IMR-90 (cell line): ENCODE data around the gene VEPH1. TPM values are rescaled to one million over a fixed set of nuclear protein-coding genes. Genes with fewer than 3 reads are reported as not detected.

Experiments
- ATAC-seq: fragments of 200-7000 bp; cut with Tn5 transposase; 2 replicates; pipeline ENCODE4 v1.9.1; 2020; ENCODE audit warnings: low read depth, mild to moderate bottlenecking, moderate library complexity
- BruUV-seq: library from RNA; stranded (reverse); fragments of 400-500 nt; replicated peaks from 2 replicates; lab custom pipeline; 2021; lab: Mats Ljungman, UMichigan
- CTCF ChIA-PET: fragments of 300-600 bp; formaldehyde crosslinking; extraction: SDS; loops from one replicate; lab custom pipeline; 2021; ENCODE audit warnings: antibody characterized with exemption; lab: Yijun Ruan, JAX
- POLR2A ChIA-PET: fragments of 300-600 bp; sonication (Branson Sonifier 250); formaldehyde crosslinking; loops from one replicate; lab custom pipeline; 2022; ENCODE audit warnings: antibody characterized with exemption; ENCODE audit not compliant: unreplicated experiment; lab: Charles Lee
- DNase-seq: peaks from one replicate; pipeline ENCODE4 v3.0.0; 2013
- H2AFZ ChIP-seq: replicated peaks from 2 replicates; pipeline ENCODE3; 2013; ENCODE audit warnings: low read length, mild to moderate bottlenecking; ENCODE audit not compliant: poor library complexity
- H2AK5ac ChIP-seq: 2 replicates; pipeline ENCODE4 v1.6.1; 2013; ENCODE audit warnings: low read depth, low read length, inconsistent platforms
- H2AK9ac ChIP-seq: replicated peaks from 2 replicates; pipeline ENCODE3; 2013; ENCODE audit warnings: mild to moderate bottlenecking, low read depth, low read length, moderate library complexity; ENCODE audit not compliant: poor library complexity
- H2BK120ac ChIP-seq: 2 replicates; pipeline ENCODE4 v1.6.1; 2013; ENCODE audit warnings: low read depth, low read length, inconsistent platforms
- H2BK15ac ChIP-seq: 3 replicates; pipeline ENCODE4 v1.6.1; 2013; ENCODE audit warnings: low read depth, low read length, inconsistent platforms
- H2BK20ac ChIP-seq: 2 replicates; pipeline ENCODE4 v1.6.1; 2013; ENCODE audit warnings: low read depth, mild to moderate bottlenecking, inconsistent platforms, low read length, moderate library complexity
- H2BK5ac ChIP-seq: 2 replicates; pipeline ENCODE4 v1.6.1; 2013; ENCODE audit warnings: mild to moderate bottlenecking, low read depth, low read length, inconsistent platforms; ENCODE audit not compliant: poor library complexity, severe bottlenecking
- H3K14ac ChIP-seq: replicated peaks from 2 replicates; pipeline ENCODE4 v1.6.1; 2013; ENCODE audit warnings: low read depth, low read length, inconsistent platforms
- H3K18ac ChIP-seq: 2 replicates; pipeline ENCODE4 v1.6.1; 2013; ENCODE audit warnings: low read depth, low read length, control low read depth
- H3K23ac ChIP-seq: 2 replicates; pipeline ENCODE4 v1.6.1; 2013; ENCODE audit warnings: low read depth, low read length, inconsistent platforms
- H3K27ac ChIP-seq: 2 replicates; pipeline ENCODE4 v1.5.1; 2013; ENCODE audit warnings: mild to moderate bottlenecking, control low read depth, low read length; ENCODE audit not compliant: insufficient read depth
- H3K27me3 ChIP-seq: 2 replicates; pipeline ENCODE4 v1.6.1; 2013; ENCODE audit warnings: low read length; ENCODE audit not compliant: control insufficient read depth, insufficient read depth
- H3K36me3 ChIP-seq: 2 replicates; pipeline ENCODE4 v1.6.1; 2013; ENCODE audit warnings: low read length, mixed read lengths; ENCODE audit not compliant: control insufficient read depth, insufficient read depth
- H3K4ac ChIP-seq: 2 replicates; pipeline ENCODE4 v1.6.1; 2013; ENCODE audit warnings: low read depth, low read length, inconsistent platforms
- H3K4me1 ChIP-seq: 2 replicates; pipeline ENCODE4 v1.6.1; 2013; ENCODE audit warnings: low read length, mixed read lengths; ENCODE audit not compliant: control insufficient read depth, insufficient read depth
- H3K4me2 ChIP-seq: 2 replicates; pipeline ENCODE4 v1.6.1; 2013; ENCODE audit warnings: low read depth, mild to moderate bottlenecking, control low read depth, low read length, moderate library complexity
- H3K4me3 ChIP-seq: 2 replicates; pipeline ENCODE4 v1.5.1; 2013; ENCODE audit warnings: low read depth, mild to moderate bottlenecking, control low read depth, low read length, moderate library complexity; ENCODE audit not compliant: insufficient read depth
- H3K56ac ChIP-seq: 2 replicates; pipeline ENCODE4 v1.6.1; 2013; ENCODE audit warnings: low read length, inconsistent platforms; ENCODE audit not compliant: insufficient read depth; ENCODE audit errors: extremely low read depth
- H3K79me1 ChIP-seq, 2 experiments: 2 replicates each; pipeline ENCODE4 v1.6.1; 2013; ENCODE audit warnings: low read length in 2 of 2, inconsistent platforms in 1 of 2, low read depth in 1 of 2
- H3K9ac ChIP-seq: 2 replicates; pipeline ENCODE4 v1.6.1; 2013; ENCODE audit warnings: low read depth, low read length, control low read depth
- H3K9me1 ChIP-seq: 2 replicates; pipeline ENCODE4 v1.6.1; 2013; ENCODE audit warnings: low read length, inconsistent platforms; ENCODE audit not compliant: insufficient read depth
- H3K9me3 ChIP-seq: 2 replicates; pipeline ENCODE4 v1.6.1; 2013; ENCODE audit warnings: low read length; ENCODE audit not compliant: control insufficient read depth, insufficient read depth
- H4K20me1 ChIP-seq: 2 replicates; pipeline ENCODE4 v1.6.1; 2013; ENCODE audit warnings: low read length, inconsistent platforms; ENCODE audit not compliant: insufficient read depth
- H4K5ac ChIP-seq: 2 replicates; pipeline ENCODE4 v1.6.1; 2013; ENCODE audit warnings: mild to moderate bottlenecking, low read depth, low read length, control low read depth
- H4K8ac ChIP-seq, 2 experiments: 2 replicates each; pipeline ENCODE4 v1.6.1; 2013; ENCODE audit warnings: low read depth in 2 of 2, low read length in 2 of 2, control low read depth in 1 of 2, inconsistent platforms in 1 of 2
- H4K91ac ChIP-seq: 2 replicates; pipeline ENCODE4 v1.6.1; 2013; ENCODE audit warnings: low read depth, low read length, inconsistent platforms; ENCODE audit not compliant: insufficient read depth
- CEBPB ChIP-seq: IDR thresholded peaks from 2 replicates; pipeline ENCODE4 v1.6.1; 2012; ENCODE audit warnings: low read depth, low read length, improper control_type of control experiment
- CHD1 ChIP-seq: IDR thresholded peaks from 2 replicates; pipeline ENCODE4 v1.6.1; 2012; ENCODE audit warnings: low read depth, low read length, improper control_type of control experiment
- ELK1 ChIP-seq: fragments of 150-350 bp; IDR thresholded peaks from 2 replicates; pipeline ENCODE4 v1.6.1; 2016; ENCODE audit warnings: low read depth, mild to moderate bottlenecking, low read length, moderate library complexity, borderline replicate concordance
- MAZ ChIP-seq: IDR thresholded peaks from 2 replicates; pipeline ENCODE4 v1.6.1; 2012; ENCODE audit warnings: low read depth, mild to moderate bottlenecking, low read length, improper control_type of control experiment, moderate library complexity, borderline replicate concordance
- NFE2L2 ChIP-seq: fragments of 150-350 bp; IDR thresholded peaks from 2 replicates; pipeline ENCODE4 v1.6.1; 2016; ENCODE audit warnings: low read depth, mild to moderate bottlenecking, low read length
- POLR2A ChIP-seq: IDR thresholded peaks from 2 replicates; pipeline ENCODE4 v1.6.1; 2012; ENCODE audit warnings: mild to moderate bottlenecking, low read depth, low read length
- RAD21 ChIP-seq: IDR thresholded peaks from 2 replicates; pipeline ENCODE4 v1.6.1; 2012; ENCODE audit warnings: low read length, improper control_type of control experiment
- RFX5 ChIP-seq: IDR thresholded peaks from 2 replicates; pipeline ENCODE4 v1.8.0; 2012; ENCODE audit warnings: low read depth, mild to moderate bottlenecking, low read length, moderate library complexity
- WGBS, 2 experiments: methylation state at CpG; one replicate each; pipeline versions ENCODE4 v1.1.5 to v1.1.7; 2013; ENCODE audit warnings: missing lambda C conversion rate in 2 of 2; ENCODE audit not compliant: insufficient read length in 1 of 2; ENCODE audit errors: extremely low coverage in 2 of 2; 5-methylcytosine and 5-hydroxymethylcytosine counted together
- dilution Hi-C: fragments of 300-500 bp; cut with HindIII; formaldehyde crosslinking; loops from one replicate; pipeline ENCODE4 v1.14.3; 2018; ENCODE audit warnings: low sequenced_read_pairs; ENCODE audit not compliant: unreplicated experiment
- in situ Hi-C: fragments of 300-500 bp; cut with MboI; formaldehyde crosslinking; loops from 3 replicates; pipeline ENCODE4 v1.14.3; 2019; ENCODE audit warnings: low sequenced_read_pairs, inconsistent platforms, mixed read lengths
- intact Hi-C: fragments of 100-400 bp; cut with micrococcal nuclease; formaldehyde crosslinking; loops from 2 replicates; pipeline ENCODE4 v1.10.0; 2022
- polyA plus RNA-seq, 3 experiments: library from polyadenylated mRNA; depleted of rRNA; stranded (reverse); fragments of >200 nt; gene quantifications; 2 replicates each; pipeline ENCODE4 v1.2.3, GENCODE V29; 2012; ENCODE audit warnings: low replicate concordance in 1 of 3
- total RNA-seq: library from RNA; depleted of rRNA; stranded (reverse); fragments of >200 nt; gene quantifications from 2 replicates; pipeline ENCODE4 v1.2.3, GENCODE V29; 2012

The VEPH1 gene
- total and polyA plus RNA-seq, 2 of the 4 experiments (the other 2 are of a cell fraction), result 30.5 to 130 TPM

GRCh38 chr3:157301755-157302154 is 201.5 kb downstream of the VEPH1 start:
- H2BK5ac ChIP-seq, result no peak overlapping the region
- no peak overlapping the region; the same call in 1 of the 2 replicates for H3K18ac ChIP-seq
- no peak for DNase-seq
- no peak overlapping the region for H2BK120ac ChIP-seq
- no peak overlapping the region for H3K4me3 ChIP-seq
- 0 out of 2 replicates have a peak overlapping the region, but pooled peaks have one; percentile 3 for H2BK20ac ChIP-seq
- no peak overlapping the region for H3K14ac ChIP-seq
- WGBS, 2 experiments, result no CpG with 5 or more reads among the region's 2 CpGs
- H2AFZ ChIP-seq, result no peak overlapping the region
- H3K4ac ChIP-seq, result no peak overlapping the region
- intact Hi-C loops, result no loop called here
- no peak overlapping the region for H2BK15ac ChIP-seq
- H3K9me3 ChIP-seq, result no peaks in the 10 kb centered on the region
- H4K8ac ChIP-seq, result no peak overlapping the region
- H4K91ac ChIP-seq, result no peak overlapping the region
- BruUV-seq, result no TSS peak
- no peak overlapping the region for H3K27ac ChIP-seq
- dilution Hi-C loops, result no loop called here
- in situ Hi-C loops, result no loop called here
- H3K4me2 ChIP-seq, result no peak overlapping the region
- no peaks in the 10 kb centered on the region for H3K36me3 ChIP-seq
- peaks cover 1% of the 10 kb centered on the region; the same call in 1 of the 2 replicates for H3K4me1 ChIP-seq
- no peaks in the 10 kb centered on the region for H3K27me3 ChIP-seq
- H3K23ac ChIP-seq, result no peak overlapping the region
- H3K9ac ChIP-seq, result no peak overlapping the region
- H4K20me1 ChIP-seq, result no peaks in the 10 kb centered on the region
- no peaks in the 10 kb centered on the region; the same call in 1 of the 2 replicates for H3K9me1 ChIP-seq
- TF ChIP-seq CEBPB, result no peak
- TF ChIP-seq CHD1, result no peak
- no peak for TF ChIP-seq NFE2L2
- TF ChIP-seq RFX5, result no peak
- TF ChIP-seq ELK1, result no peak
- TF ChIP-seq MAZ, result no peak
- TF ChIP-seq RAD21, result no peak
- TF ChIP-seq POLR2A, result no peak
- CTCF ChIA-PET, result no interaction called here
- no peaks in the 10 kb centered on the region for H3K79me1 ChIP-seq
- no peak overlapping the region for H4K5ac ChIP-seq
- no peak overlapping the region for H2AK5ac ChIP-seq
- no peak overlapping the region for H2AK9ac ChIP-seq
- no peak overlapping the region for H3K56ac ChIP-seq
- no peak for ATAC-seq
- POLR2A ChIA-PET, result no interaction called here
